ENCODE results near the gene RCC2.
"Not testable (repeated sequence)": the region's sequence is repeated elsewhere in the genome, so short reads cannot be mapped to it uniquely, and the experiment has no call there.

RCC2 gene

DNA sequence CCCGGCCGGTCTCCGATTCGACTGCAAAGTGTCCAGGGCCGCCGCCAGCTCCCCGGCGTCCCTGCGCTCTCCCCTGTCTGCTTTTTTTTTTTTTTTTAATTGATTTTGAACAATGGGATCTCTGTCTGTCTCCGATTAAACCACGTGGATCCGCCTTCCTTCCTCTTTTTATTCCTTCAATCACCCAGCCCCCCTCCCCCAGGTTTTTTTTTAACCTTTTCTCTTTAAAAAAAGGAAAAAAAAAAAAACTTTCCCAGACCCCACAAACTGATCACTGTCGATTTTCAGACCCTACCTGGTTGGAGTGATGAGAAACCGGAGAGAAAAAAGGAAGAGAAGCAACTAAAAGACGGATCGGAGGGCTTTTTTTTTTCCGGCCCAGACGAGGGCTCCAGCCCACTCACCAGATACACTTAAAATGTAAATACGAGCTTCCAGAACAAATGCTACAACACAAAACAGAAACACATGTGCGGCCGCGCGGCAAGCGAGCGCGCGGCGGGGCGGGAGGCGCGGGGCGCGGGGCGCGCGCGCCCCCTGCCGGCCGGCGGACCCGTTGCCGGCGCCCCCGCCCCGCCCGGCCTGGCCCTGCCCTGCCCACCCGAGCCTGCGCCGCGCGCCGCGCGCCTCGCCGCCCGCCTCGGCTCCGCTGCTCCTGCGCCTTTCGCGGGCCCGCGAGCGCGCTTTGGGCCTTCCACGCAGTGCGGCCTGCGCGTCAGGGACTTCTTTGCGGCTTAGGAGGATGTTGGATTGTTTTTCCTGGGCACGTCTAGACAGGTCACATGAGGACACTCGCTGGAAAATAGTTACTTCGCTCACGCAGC is at the start of gene RCC2:
Gene RCC2, minus strand, starts transcription at position 428 of the 824 bp plus-strand sequence. CDS start 1,163 bp downstream, outside the sequence.
- DNase-seq = peak in 48 of 56 donors; percentile 11 to 79 (median 52)

DNA sequence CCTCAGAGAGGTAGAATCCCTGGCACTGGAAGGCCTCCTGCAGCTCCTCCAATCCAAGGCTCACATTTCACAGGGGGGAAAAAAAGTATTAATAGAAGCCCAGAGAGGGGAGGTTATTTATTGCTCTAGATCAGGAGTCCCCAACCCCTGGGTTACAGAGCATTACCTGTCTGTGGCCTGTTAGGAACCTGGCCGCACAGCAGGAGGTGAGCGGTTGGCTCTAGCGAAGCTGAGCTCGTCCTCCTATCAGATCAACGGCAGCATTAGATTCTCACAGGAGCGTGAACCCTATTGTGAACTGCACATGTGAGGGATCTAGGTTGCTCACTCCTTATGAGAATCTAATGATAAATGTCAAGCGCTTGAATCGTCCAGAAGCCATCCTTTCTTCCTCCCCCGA is 46.8 kb upstream of the RCC2 start:
- no peak for DNase-seq

DNA sequence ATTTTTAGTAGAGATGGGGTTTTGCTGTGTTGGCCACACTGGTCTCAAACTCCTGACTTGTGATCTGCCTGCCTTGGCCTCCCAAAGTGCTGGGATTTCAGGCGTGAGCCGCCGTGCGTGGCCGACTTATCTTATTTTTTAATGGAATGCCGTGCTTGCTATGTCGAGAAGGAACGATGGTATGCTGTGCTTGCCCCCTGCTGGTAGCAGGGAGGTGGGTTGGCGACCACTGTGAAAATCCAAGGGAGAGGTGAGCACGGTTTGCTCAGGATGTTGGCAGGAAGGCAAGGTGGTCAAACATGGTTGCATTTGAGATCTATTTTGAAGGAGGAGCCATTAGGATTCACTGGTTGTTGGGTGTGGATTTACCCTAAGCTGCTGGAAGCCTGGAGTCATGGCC is 45.8 kb upstream of the RCC2 start:
- DNase-seq = no peak

DNA sequence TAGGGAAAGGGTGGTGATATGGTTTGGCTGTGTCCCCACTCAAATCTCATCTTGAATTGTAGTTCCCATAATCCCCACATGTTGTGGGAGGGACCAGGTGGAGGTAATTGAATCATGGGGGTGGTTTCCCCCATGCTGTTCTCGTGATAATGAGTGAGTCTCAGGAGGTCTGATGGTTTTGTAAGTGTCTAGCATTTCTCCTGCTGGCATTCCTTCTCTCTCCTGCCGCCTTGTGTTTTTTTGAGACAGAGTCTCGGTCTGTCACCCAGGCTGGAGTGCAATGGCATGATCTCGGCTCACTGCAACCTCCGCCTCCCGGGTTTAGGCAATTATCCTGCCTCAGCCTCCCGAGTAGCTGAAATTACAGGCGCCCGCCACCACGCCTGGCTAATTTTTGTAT is 42.5 kb upstream of the RCC2 start:
- not testable (repeated sequence) for DNase-seq

DNA sequence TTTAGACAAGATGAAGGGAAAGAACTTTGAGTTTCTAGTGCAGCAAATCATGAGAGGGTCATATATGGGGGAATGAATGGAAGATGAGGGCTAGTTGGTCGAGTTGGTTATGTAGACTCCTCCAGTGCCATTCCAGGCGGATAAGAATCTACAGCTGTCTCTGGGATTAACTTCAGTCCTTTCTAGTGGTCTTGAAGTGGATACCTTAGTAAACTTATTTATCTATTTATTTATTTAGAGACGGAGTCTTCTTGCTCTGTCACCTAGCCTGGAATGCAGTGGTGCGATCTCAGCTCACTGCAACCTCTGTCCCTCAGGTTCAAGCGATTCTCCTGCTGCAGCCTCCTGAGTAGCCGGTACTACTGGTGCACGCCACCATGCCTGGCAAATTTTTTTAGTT is 41.4 kb upstream of the RCC2 start:
- no peak for DNase-seq

DNA sequence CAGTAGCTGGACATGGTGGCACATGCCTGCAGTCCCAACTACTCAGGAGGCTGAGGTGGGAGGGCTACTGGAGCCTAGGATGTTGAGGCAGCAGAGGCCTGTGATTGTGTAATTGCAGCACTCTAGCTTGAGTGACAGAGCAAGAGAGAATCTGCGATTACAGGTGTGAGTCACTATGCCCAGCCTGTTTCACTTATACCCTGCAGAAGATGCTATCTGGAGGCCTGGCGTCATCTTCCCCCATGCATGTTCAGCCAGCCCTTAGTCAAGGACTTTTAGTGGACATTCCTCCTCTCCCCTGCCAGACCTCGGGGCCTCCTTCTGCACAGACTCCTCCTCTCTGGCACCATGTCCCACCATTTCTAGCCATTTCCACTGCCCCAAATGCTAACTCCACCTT is 36.3 kb upstream of the RCC2 start:
- peak in 1 of 56 donors; percentile 15 for DNase-seq

DNA sequence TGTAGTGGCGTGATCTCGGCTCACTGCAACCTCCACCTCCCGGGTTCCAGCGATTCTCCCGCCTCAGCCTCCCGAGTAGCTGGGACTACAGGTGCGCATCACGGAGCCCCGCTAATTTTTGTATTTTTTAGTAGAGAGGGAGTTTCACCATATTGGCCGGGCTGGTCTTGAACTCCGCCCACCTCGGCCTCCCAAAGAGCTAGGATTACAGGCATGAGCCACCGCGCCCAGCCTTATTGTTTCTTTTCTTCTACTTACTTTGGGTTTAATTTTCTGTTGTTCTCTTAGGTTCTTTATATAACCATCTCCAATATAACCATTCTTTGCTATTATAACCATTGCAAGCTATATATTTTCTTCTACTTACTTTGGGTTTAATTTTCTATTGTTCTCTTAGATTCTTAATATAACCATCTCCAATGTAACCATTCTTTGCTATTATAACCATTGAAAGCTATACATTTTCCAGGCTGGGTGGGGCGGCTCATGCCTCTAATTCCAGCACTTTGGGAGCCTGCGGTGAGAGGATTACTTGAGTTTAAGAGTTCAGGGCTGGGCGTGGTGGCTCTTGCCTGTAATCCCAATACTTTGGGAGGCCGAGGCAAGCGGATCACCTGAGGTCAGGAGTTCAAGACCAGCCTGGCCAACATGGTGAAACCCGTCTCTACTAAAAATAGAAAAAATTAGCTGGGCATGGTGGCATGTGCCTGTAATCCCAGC is 35.5 kb upstream of the RCC2 start:
- not testable (repeated sequence) for DNase-seq

DNA sequence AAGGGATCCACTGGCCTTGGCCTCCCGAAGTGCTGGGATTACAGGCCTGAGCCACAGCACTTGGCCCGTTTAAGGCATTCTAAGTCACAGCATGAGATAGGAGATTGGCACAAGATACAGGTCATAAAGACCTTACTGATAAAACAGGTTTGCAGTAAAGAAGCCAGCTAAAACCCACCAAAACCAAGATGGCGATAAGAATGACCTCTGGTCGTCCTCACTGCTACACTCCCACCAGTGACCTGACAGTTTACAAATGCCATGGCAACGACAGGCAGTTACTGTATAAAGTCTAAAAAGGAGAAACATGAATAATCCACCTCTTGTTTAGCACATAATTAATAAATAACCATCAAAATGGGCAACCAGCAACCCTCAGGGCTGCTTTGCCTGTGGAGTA is 33.3 kb upstream of the RCC2 start:
- DNase-seq = no peak

DNA sequence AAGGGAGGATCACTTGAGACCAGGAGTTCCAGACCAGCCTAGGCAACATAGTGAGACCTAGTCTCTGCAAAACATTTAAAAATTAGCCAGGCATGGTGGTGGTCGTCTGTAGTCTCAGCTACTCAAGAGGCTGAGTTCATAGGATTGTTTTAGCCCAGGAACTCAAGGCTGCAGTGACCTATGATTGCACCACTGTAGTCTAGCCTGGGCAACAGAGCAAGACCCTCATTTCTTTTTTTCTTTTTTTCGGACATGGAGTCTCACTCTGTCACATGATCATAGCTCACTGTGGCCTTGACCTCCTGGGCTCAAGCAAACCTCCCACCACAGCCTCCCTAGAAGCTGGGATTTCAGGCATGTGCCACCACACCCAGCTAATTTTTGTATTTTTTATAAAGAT is 31.9 kb upstream of the RCC2 start:
- no peak for DNase-seq

DNA sequence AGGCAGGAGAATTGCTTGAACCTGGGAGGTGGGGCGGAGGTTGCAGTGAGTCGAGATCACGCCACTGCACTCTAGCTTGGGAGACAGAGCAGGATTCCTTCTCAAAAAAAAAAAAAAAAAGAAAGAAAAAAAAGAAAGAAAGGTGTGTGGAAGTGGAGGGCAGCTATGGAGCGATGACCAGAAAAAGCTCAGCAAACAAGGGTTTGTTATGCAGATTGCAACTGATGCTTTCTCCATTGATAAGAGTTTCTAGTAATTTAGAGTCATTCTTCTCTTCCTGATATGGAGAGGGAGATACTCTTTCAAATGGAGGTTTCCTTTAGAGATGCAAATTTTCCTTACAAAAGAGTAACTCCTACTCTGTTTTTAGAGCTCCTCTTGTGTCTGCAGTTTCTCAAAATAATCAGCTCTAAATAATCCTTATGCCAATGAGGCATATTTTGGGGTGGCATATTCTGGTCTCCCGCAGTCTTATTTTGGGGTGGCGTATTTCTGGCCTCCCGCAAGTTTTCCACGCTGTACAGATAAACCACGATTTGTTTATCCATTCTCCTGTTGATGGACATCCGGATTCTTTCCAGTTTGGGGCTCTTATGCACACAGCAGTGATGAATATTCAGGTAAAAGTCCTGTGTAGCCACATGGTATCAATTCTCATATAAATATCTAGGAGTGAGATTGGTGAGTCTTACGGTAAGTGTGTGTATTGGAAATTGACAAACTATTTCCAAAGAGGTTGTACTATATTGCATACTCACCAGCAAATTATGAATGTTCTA is 30.7 kb upstream of the RCC2 start:
- no peak for DNase-seq

DNA sequence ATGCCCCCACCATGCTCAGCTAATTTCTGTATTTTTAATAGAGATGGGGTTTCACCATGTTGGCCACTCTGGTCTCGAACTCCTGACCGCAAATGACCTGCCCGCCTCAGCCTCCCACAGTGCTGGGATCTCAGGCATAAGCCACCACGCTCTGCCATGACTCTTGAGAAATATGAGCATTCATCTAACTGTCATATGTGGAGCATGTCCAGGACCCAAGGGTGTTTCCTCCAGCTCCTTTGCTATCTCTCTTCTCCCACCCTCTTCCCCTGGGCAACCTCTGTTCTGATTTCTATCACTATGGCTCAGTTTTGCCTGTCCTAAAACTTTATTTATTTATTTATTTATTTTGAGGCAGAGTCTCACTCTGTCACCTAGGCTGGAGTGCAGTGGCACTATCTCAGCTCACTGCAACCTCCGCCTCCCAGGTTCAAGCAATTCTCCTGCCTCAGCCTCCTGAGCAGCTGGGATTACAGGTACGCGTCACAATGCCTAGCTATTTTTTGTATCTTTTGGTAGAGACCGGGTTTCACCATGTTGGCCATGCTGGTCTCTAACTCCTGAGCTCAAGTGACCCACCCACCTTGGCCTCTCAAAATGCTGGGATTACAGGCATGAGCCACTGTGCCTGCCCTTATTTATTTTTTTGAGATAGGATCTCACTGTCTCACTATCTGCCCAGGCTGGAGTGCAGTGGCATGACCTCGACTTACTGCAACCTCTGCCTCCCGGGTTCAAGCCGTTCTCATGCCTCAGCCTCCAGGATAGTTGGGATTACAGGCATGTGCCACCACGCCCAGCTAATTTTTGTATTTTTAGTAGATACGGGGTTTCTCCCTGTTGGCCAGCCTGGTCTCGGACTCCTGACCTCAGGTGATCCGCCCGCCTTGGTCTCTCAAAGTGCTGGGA is 29.1 kb upstream of the RCC2 start:
- not testable (repeated sequence) for DNase-seq

DNA sequence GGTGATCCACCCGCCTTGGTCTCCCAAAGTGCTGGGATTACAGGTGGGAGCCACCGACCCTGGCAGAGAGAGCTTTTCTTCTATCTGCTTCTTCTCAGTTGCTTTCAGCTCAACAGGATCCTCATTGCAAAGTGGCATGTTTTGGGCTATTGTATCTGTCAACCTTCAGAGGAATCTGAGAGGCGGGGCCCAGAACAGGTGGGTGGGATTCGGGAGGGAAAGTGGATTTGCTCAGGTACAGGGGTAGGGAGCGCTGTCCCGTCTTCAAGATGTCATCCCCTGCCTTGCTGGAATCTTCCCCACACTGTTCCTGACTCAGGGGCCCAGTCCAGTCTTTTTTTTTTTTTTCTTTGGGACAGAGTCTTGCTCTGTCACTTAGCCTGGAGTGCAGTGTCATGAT is 26.9 kb upstream of the RCC2 start:
- no peak for DNase-seq

DNA sequence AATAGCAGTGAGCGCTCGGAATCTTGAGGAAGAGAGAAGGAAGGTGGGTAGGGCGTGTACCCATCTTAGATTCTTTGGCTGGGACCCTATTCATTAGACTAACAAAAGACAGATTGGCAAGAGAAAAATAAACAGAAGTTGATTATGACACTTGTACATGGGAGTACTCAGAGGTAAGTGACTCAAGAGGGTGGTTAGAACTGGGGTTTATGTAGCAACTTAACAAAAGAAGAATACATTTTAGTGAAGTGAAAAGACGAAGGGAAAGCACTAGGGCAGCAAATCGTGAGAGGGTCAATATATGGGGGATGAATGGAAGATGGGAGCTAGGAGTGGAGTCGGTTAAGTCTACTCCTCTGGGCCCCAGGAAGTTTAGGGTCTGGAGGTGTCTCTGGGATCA is 25.8 kb upstream of the RCC2 start:
- no peak for DNase-seq

DNA sequence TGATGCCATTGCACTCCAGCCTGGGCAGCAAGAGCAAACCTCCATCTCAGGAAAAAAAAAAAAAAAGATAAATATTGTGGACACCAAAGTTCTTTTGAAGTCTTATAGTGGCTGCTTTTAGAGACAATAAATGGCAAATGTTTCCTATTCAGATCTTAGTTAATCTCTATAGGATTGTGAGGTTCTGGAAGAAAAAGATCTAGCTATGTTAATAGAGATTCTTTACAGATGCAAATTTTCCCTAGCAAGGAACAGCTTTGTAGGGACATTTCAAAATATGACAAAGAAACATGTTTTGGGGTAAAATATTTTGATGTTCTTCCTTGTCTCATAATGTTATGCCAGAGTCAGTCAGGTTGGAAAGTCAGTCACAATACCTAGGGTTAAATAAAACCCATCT is 24.5 kb upstream of the RCC2 start:
- no peak for DNase-seq

DNA sequence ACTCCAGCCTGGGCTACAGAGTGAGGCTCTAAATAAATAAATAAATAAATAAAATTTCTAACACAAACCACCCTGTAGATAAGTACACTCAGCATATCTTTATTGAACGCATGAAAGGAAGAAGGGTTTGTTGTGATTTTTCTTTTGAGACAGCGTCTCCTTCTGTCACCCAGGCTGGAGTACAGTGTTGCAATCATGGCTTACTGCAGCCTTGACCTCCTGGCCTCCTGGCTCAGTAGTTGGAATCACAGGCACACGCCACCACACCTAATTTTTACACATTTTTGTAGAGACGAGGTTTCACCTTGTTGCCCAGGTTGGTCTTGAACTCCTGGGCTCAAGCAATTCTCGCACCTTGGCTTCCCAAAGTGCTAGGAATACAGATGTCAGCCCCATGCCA is 23.2 kb upstream of the RCC2 start:
- DNase-seq = no peak

DNA sequence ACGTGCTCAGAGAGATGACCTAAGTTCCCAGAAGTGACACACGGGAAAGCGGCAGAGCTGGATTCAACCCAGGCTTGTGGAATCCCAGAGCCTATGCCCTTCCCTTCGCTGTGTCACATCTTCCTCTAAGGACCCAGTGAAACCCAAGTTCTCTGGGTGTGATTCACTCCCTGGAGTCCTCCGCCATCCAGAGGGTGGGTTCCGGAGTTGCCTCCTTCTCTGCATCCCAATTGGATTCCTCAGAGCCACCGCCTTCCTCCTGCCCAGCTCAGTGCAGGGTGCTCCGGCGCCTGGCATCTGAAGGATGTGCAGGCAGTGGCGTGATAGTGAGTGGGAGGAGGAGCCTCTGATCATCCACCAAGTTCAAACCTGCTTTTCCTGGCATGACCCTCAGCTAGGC is 20.7 kb upstream of the RCC2 start:
- no peak for DNase-seq

DNA sequence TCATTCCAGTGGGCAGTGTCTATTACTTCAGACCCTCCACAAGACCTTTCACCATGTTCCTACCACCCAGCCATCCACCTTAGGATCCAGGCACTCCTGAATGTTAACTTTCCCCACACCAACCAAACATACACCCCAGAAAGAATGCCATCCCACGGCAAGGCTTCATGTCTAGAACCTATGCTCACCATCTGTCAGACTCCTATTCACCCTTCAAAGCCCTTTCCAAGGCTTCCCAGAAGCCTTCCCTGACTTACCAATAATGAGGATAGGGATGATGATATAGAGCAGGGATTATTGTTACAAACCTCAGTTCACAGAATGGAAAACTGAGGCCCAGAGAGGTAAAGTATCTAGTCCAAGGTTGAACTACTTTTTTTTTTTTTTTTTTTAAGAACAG is 19.3 kb upstream of the RCC2 start:
- DNase-seq = no peak

DNA sequence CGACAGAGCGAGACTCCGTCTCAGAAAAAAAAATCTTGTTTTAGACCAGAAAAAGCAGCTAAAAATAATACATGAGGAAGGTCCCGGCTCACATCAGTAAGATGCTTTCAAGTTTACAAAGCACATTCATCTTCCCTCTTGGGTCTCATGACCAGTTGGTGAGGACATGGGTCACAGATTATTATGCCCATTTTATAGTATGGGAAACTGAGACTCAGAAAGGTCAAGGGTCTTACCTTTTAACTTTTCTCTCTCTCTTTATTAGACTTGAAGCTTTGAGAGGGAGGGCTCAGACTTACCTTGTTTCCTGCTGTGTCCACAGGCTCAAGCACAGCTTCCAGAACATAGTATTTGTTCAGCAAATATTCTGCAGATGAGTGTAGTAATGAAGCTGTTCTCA is 13.2 kb upstream of the RCC2 start:
- DNase-seq = no peak

DNA sequence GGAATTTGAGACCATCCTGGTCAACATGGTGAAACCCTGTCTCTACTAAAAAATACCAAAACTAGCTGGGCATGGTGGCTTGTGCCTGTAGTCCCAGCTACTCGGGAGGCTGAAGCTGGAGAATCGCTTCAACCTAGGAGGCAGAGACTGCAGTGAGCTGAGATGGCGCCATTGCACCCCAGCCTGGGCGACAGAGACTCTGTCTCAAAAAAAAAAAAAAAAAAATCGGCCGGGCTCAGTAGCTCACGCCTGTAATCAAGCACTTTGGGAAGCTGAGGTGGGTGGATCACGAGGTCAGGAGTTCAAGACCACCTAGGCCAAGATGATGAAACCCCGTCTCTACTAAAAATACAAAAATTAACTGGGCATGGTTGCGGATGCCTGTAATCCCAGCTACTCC is 12.7 kb upstream of the RCC2 start:
- not testable (repeated sequence) for DNase-seq

DNA sequence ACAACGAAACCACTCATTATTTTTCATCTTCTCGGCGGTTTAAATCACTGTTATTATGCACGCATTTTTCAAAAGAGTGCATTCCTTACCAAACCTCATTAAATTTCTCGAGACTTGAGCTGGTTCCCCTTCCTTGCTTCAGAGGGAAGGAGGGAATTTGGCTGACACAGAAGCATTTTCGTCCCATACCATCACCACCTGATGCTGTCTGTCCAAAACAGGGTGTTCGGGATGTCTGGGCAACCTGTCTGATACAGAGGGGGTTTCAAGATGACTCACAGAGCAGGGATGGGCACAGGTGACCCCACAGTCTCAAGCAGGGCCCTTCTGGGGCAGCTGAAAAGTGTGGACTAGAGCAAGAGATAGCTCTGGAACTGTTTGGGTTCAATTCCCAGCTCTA is 12.3 kb upstream of the RCC2 start:
- DNase-seq = no peak

DNA sequence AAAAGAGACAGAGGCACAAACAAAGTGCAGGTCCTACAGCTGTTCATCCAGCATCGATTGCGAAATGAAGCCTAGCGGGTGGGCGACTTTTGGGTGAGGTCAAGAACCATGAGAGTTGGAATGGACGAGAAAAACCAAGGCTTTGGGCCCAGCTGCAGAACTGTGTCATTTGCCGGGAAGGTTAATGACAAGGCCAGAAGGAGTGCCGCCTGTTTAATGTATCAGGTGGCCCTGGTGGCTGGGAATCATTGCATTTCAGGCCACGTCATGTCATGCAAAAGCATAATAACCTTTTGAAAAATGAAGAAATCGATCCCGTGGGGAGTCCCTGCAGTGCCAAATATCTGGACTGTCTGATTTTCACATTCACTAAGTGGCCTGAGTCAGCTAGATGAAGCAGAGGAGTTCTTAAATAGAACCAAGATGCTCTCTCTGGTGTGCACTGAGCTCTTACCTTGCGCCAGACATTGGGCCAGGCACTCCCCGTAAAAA is 8.1 kb upstream of the RCC2 start:
- DNase-seq = no peak

Data from nucleus accumbens (tissue), 56 donors.